Measurements from ENCODE around the gene BORCS6.

The BORCS6 gene

GRCh38 chr17:8158267-8159031, 31.5 kb downstream of the BORCS6 start:
- FAIRE-seq, result peak; percentile 91
- no peak for DNase-seq (ENCODE audit: extremely low spot score, insufficient read length, low read depth)

DNA sequence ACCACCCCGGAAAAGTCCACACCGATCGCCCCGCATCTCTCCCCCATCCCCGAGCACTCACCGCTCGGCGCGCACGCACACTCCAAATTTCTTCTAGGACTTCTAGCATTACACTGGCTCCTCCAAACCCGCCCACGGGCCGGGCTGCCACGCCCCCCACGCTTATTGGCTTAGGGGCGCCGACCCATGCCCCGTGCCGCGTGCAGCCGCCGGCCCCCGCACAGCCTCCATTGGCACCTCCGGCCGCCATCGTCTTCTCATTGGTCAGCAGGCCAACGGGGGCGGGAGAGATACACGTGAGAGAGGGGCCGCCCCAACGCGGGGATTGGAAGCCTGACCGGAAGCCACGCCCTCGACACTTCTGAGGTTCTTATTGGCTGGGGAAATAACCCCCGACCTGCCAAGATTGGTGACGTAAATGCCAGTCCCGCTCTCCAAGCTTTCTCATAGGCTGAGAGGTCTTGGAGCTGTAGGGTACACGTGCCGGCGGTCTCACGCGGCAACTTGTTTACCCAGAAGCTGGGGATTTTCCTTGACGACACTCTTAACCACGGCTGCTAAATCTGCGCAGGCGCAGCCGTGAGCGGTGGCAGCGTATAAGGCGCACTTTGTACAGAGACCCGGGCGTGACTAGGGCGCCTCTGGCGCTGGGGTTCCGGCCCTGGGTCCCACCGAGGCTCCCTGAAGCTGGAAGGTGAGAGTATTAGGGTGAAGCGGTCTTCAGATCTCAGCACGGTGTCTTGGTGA, 33.6 kb downstream of the BORCS6 start:
- peak; percentile 100 for FAIRE-seq

DNA sequence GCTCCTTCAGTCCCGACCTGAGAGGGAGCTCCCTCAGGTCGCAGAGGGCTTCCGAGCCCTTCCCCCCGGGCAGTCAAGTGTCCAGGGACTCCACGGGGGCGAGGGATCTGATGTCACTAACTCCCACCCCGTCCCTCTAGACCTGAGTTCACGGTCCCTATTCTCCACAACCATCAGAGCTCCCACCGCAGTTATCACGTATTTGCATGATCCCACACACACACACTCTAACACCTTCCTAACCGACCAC, 34.1 kb downstream of the BORCS6 start:
- DNase-seq (ENCODE audit: extremely low spot score, insufficient read length, low read depth), result no peak
- FAIRE-seq, result no peak

More for the DNA sequence above, 33.6 kb downstream of the BORCS6 start:
- peak; percentile 93 for DNase-seq (ENCODE audit: extremely low spot score, insufficient read length, low read depth)

DNA sequence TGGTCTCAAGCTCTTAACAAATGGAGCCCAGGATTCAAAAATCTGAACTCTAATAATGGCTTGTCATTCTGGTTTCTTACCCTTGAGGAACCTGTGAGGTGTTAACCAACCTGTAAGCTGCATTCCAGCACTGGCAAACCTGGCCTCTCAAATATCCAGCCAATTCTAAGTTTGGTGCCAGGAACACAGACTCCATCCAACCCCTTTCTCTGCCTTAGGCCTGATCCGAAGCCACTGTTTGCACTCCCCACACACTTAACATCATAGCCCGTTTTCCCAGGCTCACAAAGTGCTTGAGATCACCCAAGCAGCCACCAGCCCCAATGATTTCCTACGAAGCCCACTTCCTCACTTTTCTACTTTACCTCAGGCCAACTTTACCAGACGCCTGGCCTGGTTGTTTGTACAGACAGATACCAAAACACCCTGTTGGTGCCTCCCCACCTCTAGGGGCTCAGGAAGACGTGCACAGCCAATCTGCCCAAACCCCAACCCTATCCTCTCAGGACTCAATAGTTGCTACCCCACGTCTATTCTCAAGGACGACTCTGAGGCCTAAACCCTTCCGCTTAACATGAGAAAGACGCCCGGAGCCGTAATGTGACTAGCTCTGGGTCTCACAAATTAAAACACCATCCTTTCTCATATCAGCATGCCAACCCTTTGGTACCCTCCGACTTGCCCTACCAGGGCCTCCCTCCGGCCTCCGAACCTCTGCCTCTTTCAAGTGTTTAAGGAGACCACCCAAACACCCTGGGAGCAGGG, 34.6 kb downstream of the BORCS6 start:
- no peak for DNase-seq (ENCODE audit: extremely low spot score, insufficient read length, low read depth)
- FAIRE-seq, result no peak

GRCh38 chr17:8154608-8155155, 35.3 kb downstream of the BORCS6 start:
- DNase-seq (ENCODE audit: extremely low spot score, insufficient read length, low read depth) (no peak), FAIRE-seq (no peak)

GRCh38 chr17:8153957-8154607, 35.9 kb downstream of the BORCS6 start:
- peak; percentile 29 for FAIRE-seq
- DNase-seq (ENCODE audit: extremely low spot score, insufficient read length, low read depth), result no peak

- no peak for DNase-seq (ENCODE audit: extremely low spot score, insufficient read length, low read depth)
- FAIRE-seq, result no peak
Observed at GRCh38 chr17:8153525-8153956, 36.4 kb downstream of the BORCS6 start.

- FAIRE-seq (no peak), DNase-seq (ENCODE audit: extremely low spot score, insufficient read length, low read depth) (no peak)
Observed at GRCh38 chr17:8153031-8153451, 36.9 kb downstream of the BORCS6 start.

- FAIRE-seq, result peak; percentile 91
- DNase-seq (ENCODE audit: extremely low spot score, insufficient read length, low read depth), result no peak
Observed at GRCh38 chr17:8152112-8152775, 37.7 kb downstream of the BORCS6 start, which contains the start of gene PER1. Gene PER1, minus strand, starts transcription at chr17:8152404. Its CDS starts 1,698 bp downstream, at chr17:8150706.

GRCh38 chr17:8151641-8152111, 38.3 kb downstream of the BORCS6 start:
- FAIRE-seq, result no peak
- no peak for DNase-seq (ENCODE audit: extremely low spot score, insufficient read length, low read depth)

- FAIRE-seq, result peak; percentile 93
- DNase-seq (ENCODE audit: extremely low spot score, insufficient read length, low read depth), result peak; percentile 83
Observed at GRCh38 chr17:8151120-8151640, 38.8 kb downstream of the BORCS6 start.

DNA sequence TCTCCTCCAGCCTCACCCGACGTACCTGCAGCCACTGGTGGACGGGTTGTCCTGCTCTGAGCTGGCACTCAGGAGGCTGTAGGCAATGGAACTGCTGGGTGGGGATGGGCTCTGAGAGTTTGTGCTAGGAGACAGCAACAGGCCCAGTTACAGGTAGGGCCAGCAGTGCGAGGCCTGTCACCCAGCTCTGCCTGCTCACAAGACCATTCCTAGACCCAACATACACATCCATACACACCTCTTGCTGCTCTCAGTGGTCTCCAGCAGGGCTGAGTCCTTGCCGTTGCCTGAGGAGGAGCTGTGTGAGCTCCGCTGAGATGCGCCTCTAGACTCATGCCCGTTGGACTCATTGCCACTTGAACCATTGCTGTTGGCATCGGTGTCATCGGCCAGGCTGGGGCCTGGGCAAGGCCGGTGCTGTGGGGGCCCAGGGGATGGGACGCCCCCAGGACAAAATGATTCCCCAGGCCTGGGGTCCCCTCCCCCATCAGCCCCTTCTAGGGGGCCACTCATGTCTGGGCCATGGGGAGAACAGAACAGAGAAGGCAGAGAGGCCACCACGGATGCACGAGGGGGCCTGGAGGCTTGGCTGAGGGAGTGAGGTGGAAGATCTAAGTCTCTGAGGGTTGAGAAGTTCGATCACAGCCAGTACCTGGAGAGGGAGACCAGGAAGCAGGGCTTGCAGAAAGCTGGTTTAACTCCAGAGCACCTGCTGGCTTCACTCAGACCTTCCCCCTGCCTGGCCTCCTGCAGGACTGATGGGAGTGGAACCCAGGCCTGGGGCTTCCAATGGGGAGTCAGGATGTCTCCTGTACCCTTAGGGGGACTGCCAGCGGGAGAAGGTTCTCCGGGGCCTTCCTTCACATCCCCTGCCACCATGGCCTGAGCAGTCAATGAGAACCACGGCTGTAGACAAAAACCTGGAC, 39.5 kb downstream of the BORCS6 start:
- no peak for FAIRE-seq
- no peak for DNase-seq (ENCODE audit: extremely low spot score, insufficient read length, low read depth)

DNA sequence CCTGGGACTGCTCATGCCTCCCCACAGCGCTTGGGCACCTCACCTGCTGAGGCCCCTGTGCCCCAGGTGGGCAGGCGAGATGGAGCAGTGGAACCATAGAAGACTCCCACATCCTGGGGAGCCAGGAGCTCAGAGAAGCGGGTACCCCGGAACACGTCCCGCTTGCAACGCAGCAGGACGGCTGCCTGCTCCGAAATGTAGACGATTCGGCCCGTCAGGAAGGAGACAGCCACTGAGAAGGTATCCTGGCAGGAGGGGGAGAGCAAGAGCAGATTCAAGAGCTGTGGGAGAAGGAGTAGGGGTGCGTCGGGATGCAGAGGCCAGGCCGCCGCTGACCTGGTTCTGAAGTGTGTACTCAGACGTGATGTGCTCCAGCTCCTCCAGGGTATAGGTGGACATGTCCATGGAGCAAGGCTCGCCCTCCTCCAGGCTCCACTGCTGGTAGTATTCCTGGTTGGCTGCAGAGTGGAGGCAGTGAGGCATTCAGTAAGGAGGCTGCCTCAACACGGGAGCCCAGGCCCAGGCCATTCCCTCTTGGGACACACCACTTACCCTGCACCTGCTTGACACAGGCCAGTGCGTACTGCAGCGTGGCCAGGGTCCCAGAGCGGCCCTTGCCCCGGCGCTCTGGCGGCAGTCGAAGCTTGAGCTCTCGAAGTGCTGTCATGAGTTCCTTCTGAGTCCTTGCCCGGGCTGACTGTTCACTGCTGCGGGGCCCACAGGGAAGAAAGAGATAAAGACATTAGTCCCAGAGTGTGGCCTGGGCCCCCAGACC, 40.4 kb downstream of the BORCS6 start:
- FAIRE-seq, result no peak
- DNase-seq (ENCODE audit: extremely low spot score, insufficient read length, low read depth), result no peak

GRCh38 chr17:8148560-8148959, 41.4 kb downstream of the BORCS6 start:
- FAIRE-seq, result no peak

DNA sequence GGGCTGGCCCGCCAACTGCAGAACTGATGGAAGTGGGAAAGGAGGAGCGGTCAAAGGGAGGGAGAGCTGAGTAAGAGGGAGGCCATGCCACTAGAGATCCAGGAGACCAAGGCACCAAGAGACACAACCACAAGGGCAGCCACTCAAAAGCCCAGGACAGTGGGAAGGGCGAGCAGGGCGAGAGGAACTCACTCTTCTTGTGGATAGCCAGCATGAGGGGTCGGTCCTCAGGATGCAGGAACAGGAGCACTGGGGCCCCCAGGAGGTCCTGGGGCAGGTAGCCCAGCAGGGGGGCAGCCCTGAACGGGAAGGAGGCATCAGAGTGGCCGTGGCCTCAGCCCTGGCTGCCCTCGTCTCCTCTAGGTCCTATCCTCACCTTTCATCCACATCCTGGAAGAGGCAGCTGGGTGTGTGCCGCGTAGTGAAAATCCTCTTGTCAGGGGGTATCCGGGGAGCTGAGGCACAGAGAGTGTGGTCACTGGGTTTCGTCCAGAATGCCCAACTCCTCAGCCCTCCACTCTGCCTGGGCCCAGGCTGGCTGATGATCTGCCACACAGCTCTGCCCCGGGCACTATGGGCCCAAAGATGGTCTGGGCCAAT, 42.1 kb downstream of the BORCS6 start:
- DNase-seq (ENCODE audit: extremely low spot score, insufficient read length, low read depth), result no peak
- FAIRE-seq, result no peak

More at GRCh38 chr17:8148560-8148959, 41.4 kb downstream of the BORCS6 start:
- DNase-seq (ENCODE audit: extremely low spot score, insufficient read length, low read depth), result no peak

GRCh38 chr17:8147141-8147804, 42.7 kb downstream of the BORCS6 start:
- DNase-seq (ENCODE audit: extremely low spot score, insufficient read length, low read depth) (no peak), FAIRE-seq (no peak)

Data from GM18507 (cell line).